HuH-7.5 (cell line): ENCODE results near the gene KCNJ10.

Experiments
- DNase-seq: peaks from one replicate; pipeline ENCODE4 v3.0.0; 2011; ENCODE audit warnings: low spot score

Gene KCNJ10

GRCh38 chr1:159990005-159990404 is 80.0 kb downstream of the KCNJ10 start:
- no peak for DNase-seq

GRCh38 chr1:159989581-159989980 is 80.4 kb downstream of the KCNJ10 start:
- no peak for DNase-seq

GRCh38 chr1:159988006-159988405 is 82.0 kb downstream of the KCNJ10 start:
- DNase-seq, result no peak

GRCh38 chr1:159987186-159987585 is 82.8 kb downstream of the KCNJ10 start:
- no peak for DNase-seq

GRCh38 chr1:159986531-159986930 is 83.4 kb downstream of the KCNJ10 start:
- no peak for DNase-seq

GRCh38 chr1:159986093-159986492 is 83.9 kb downstream of the KCNJ10 start:
- DNase-seq, result no peak

- DNase-seq, result no peak
Observed at GRCh38 chr1:159985473-159985872, 84.5 kb downstream of the KCNJ10 start.

GRCh38 chr1:159983681-159984080 is 86.3 kb downstream of the KCNJ10 start:
- no peak for DNase-seq

GRCh38 chr1:159982280-159982679 is 87.7 kb downstream of the KCNJ10 start:
- no peak for DNase-seq

GRCh38 chr1:159981351-159982055 is 88.5 kb downstream of the KCNJ10 start:
- no peak for DNase-seq

GRCh38 chr1:159980786-159981185 is 89.2 kb downstream of the KCNJ10 start:
- DNase-seq, result no peak

GRCh38 chr1:159980076-159980475 is 89.9 kb downstream of the KCNJ10 start:
- no peak for DNase-seq

- DNase-seq, result no peak
Observed at GRCh38 chr1:159979257-159979656, 90.7 kb downstream of the KCNJ10 start.

- no peak for DNase-seq
Observed at GRCh38 chr1:159978107-159978398, 91.9 kb downstream of the KCNJ10 start.

GRCh38 chr1:159977364-159978106 is 92.4 kb downstream of the KCNJ10 start:
- DNase-seq, result no peak

GRCh38 chr1:159974350-159974965 is 95.5 kb downstream of the KCNJ10 start:
- DNase-seq, result no peak

GRCh38 chr1:159973350-159973940 is 96.5 kb downstream of the KCNJ10 start:
- no peak for DNase-seq

GRCh38 chr1:159972443-159973205 is 97.3 kb downstream of the KCNJ10 start:
- no peak for DNase-seq

- DNase-seq, result peak; percentile 36
Observed at GRCh38 chr1:159970932-159971342, 99.0 kb downstream of the KCNJ10 start.

- no peak for DNase-seq
Observed at GRCh38 chr1:159968901-159969300, 101.1 kb downstream of the KCNJ10 start.

- no peak for DNase-seq
Observed at GRCh38 chr1:159965263-159965662, 104.7 kb downstream of the KCNJ10 start.

- no peak for DNase-seq
Observed at GRCh38 chr1:159964144-159964543, 105.8 kb downstream of the KCNJ10 start.
